HFF-Myc (cell line): Measurements from ENCODE around the gene ADAM22.

ENCODE experiments used
- DNase-seq: peaks from one replicate; pipeline ENCODE4 v3.0.0-alpha.2; 2011; ENCODE audit warnings: low read depth; ENCODE audit errors: extremely low read depth
- H3K4me3 ChIP-seq: replicated peaks from 2 replicates; pipeline ENCODE4 v1.5.1; 2011; ENCODE audit warnings: low read depth, mild to moderate bottlenecking, control low read depth, low read length
- TF ChIP-seq, protein P1 (sequence below): IDR thresholded peaks from 2 replicates; pipeline ENCODE4 v1.5.1; 2012; ENCODE audit warnings: mild to moderate bottlenecking, low read depth, low read length, control low read depth; ENCODE audit errors: missing control alignments

The ADAM22 gene

DNA sequence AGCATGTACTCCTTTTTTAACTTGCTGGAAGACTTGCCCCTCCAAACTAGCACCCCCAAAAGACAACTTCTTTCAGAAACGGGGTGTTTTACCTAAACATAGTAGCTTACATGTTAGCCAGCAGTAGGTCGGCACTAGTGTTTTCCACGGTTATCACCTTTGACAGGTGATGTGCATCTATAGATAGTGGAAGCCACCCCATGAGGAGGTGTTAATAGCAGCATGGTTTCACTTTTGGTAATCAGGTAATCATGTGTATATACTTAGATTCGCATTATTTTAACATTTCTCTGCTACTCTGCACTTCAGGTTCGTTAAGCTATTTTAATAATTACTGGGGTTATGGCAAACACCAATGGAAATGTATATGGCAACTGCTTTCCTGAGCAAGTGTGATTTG is 268.2 kb downstream of the ADAM22 start:
- no peak overlapping the region for H3K4me3 ChIP-seq
- DNase-seq = no peak
- TF ChIP-seq, protein P1, sequence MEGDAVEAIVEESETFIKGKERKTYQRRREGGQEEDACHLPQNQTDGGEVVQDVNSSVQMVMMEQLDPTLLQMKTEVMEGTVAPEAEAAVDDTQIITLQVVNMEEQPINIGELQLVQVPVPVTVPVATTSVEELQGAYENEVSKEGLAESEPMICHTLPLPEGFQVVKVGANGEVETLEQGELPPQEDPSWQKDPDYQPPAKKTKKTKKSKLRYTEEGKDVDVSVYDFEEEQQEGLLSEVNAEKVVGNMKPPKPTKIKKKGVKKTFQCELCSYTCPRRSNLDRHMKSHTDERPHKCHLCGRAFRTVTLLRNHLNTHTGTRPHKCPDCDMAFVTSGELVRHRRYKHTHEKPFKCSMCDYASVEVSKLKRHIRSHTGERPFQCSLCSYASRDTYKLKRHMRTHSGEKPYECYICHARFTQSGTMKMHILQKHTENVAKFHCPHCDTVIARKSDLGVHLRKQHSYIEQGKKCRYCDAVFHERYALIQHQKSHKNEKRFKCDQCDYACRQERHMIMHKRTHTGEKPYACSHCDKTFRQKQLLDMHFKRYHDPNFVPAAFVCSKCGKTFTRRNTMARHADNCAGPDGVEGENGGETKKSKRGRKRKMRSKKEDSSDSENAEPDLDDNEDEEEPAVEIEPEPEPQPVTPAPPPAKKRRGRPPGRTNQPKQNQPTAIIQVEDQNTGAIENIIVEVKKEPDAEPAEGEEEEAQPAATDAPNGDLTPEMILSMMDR = no peak

DNA sequence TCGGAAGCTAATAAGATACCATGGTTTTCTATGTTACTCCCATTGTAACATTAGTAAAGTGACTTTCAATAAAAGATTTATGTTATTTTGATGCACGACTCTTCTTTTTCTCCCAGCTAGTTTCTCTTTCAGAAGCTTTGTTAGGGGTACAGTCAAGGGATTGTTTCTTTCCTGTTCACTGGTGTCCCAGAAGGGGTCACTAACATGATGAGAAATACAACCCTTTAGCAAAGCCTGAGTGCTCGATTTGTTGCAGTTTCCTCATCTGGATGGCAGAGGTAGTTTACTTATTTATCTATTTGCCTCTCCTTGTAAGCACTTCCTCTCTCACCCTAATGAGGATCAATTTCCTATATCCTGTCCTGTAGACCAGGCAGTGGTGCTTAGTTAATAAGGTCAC is 268.7 kb downstream of the ADAM22 start:
- DNase-seq = no peak
- TF ChIP-seq, protein P1 = no peak
- no peak overlapping the region for H3K4me3 ChIP-seq

DNA sequence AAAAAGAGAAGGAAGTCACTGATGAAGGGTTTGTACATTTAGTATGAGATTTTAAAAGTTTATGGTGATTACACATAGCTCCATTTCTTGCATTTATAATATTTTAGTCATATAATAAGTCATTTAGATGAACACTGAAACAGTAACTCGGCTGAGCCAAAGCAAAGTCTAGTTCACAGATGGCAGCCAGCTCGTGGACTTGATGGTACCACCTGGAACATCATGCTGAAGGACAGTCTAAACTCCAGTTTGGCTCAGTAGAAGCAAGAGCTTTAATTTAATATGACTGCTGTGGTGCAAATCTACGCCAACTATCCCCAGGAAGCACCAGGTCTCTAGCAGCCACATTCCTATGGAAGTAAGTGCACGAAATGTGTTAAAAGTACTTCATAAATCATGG is 269.4 kb downstream of the ADAM22 start:
- TF ChIP-seq, protein P1 = no peak
- H3K4me3 ChIP-seq = no peak overlapping the region
- no peak for DNase-seq

DNA sequence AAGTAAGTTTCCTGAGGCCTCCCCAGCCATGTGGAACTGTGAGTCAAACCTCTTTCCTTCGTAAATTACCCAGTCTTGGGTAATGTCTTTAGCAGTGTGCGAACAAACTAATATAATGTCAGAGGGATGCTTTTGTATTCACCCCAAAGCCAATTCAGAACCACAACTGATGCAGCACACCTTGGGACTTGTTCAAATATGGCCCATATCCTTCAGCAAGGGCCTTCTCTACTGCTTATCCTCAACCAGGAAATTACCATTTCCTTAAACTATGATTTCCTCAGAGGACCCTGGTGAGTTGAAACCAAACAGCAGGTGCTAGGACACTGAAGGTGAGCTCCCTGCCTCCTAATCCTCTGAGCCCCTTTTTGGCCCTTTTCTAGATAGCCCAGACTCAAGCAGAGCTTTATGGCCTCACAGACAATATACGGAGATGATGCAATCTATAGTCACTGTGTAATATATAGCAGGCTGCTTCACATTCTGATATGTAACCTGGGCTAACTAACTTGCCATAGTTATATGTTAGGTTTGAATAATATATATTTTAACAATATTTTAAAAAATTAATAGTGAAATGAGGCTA is 270.6 kb downstream of the ADAM22 start:
- TF ChIP-seq, protein P1 = no peak
- no peak for DNase-seq
- no peak overlapping the region for H3K4me3 ChIP-seq

DNA sequence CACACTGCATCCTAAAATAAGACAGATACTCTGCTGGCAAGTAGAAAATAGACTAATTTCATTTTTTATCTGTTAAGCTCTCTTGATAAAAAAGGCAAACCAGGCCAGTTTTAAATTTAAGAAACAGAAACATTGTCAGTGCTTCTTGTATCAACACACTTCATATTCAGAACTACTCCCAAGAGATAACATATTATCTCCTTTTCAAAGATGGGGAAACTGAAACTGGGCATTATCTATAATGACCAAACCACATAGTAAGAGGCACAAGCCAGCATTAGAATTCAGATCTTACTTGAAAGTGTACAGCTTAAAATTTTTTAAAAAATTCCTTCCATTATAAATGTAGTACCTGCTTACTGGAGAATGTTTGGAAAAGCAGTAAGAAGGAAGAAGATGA is 271.1 kb downstream of the ADAM22 start:
- TF ChIP-seq, protein P1 = no peak
- no peak for DNase-seq
- no peak overlapping the region for H3K4me3 ChIP-seq

DNA sequence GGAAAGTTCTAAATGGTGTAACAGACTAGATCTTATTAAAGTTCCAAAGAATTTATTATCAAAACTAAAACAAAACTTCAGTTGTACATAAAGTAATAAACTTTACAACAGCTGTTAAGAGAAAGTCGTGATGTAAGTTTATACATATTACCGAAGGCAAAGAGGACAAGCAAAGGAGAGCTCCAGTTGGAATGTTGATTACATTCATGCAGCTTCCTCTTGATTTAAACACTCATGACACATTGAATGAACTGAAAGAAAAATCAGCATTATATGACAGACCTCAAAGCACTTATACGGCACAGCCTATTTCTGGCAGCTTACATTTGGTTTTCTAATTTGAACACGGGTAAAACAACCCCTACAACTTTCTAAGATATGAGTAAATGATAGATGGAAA is 272.2 kb downstream of the ADAM22 start:
- H3K4me3 ChIP-seq = no peak overlapping the region
- TF ChIP-seq, protein P1 = no peak
- DNase-seq = no peak

DNA sequence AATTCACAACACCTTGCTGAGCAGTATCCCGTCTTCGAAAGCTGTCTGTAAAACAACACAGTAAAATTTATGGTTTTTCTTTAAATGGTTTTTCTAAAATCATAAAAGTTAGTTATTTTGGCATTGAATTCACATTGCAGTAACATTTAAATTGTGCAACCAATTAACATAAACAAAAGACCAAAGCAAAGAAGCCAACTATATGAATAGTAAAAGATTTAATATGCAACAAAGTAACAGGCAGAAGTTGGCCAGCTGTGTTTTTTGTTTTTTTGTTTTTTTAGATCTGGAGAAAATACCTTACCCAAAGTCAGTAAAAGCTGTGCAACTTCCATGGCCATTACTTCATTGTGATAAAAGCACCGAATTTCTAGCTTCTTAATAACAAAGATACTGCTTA is 274.5 kb downstream of the ADAM22 start:
- DNase-seq = no peak
- no peak overlapping the region for H3K4me3 ChIP-seq
- TF ChIP-seq, protein P1 = no peak
